KMS-11 (cell line): ENCODE results near the gene PDE4D.
"Not testable (repeated sequence)": the region's sequence is repeated elsewhere in the genome, so short reads cannot be mapped to it uniquely, and the experiment has no call there.

Experiments
- H2AFZ ChIP-seq: fragments of 200-600 bp; sonication (generic); 2 replicates; pipeline ENCODE4 v1.6.1; 2016; ENCODE audit warnings: antibody characterized with exemption, mixed run types, low read depth
- H3K27ac ChIP-seq: fragments of 200-600 bp; sonication (generic); 2 replicates; pipeline ENCODE4 v1.6.1; 2016; ENCODE audit warnings: mild to moderate bottlenecking, mixed run types
- H3K27me3 ChIP-seq: fragments of 200-600 bp; sonication (generic); 2 replicates; pipeline ENCODE4 v1.6.1; 2017; ENCODE audit warnings: mild to moderate bottlenecking, low read depth, mixed run types, moderate library complexity; ENCODE audit not compliant: insufficient read depth
- H3K36me3 ChIP-seq: fragments of 200-600 bp; sonication (generic); 2 replicates; pipeline ENCODE4 v1.6.1; 2017; ENCODE audit warnings: mild to moderate bottlenecking, mixed run types; ENCODE audit not compliant: insufficient read depth
- H3K4me1 ChIP-seq: fragments of 200-600 bp; sonication (generic); 2 replicates; pipeline ENCODE4 v1.6.1; 2016; ENCODE audit warnings: mild to moderate bottlenecking, low read depth, mixed run types; ENCODE audit not compliant: poor library complexity, severe bottlenecking
- H3K4me2 ChIP-seq: fragments of 200-600 bp; sonication (generic); 2 replicates; pipeline ENCODE4 v1.7.0; 2016; ENCODE audit warnings: mild to moderate bottlenecking, mixed run types
- H3K4me3 ChIP-seq: fragments of 200-600 bp; sonication (generic); IDR thresholded peaks from 2 replicates; pipeline ENCODE4 v1.6.1; 2017; ENCODE audit warnings: low read depth, low read length, mixed read lengths; ENCODE audit not compliant: insufficient read depth
- H3K79me2 ChIP-seq: fragments of 200-600 bp; sonication (generic); 2 replicates; pipeline ENCODE4 v1.6.1; 2016; ENCODE audit warnings: low read depth, mixed run types; ENCODE audit not compliant: insufficient read depth
- H3K9ac ChIP-seq: fragments of 200-600 bp; sonication (generic); 2 replicates; pipeline ENCODE4 v1.6.1; 2016; ENCODE audit warnings: mild to moderate bottlenecking, mixed run types
- H4K20me1 ChIP-seq: fragments of 200-600 bp; sonication (generic); 2 replicates; pipeline ENCODE4 v1.6.1; 2016; ENCODE audit warnings: mild to moderate bottlenecking, mixed run types; ENCODE audit not compliant: insufficient read depth
- TF ChIP-seq, protein P1 (sequence below): fragments of 200-600 bp; sonication (generic); conservative IDR thresholded peaks from 2 replicates; pipeline ENCODE4 v1.6.1; 2017; ENCODE audit warnings: low read depth, mild to moderate bottlenecking, antibody characterized with exemption, low read length, moderate library complexity, mixed read lengths

The PDE4D gene

DNA sequence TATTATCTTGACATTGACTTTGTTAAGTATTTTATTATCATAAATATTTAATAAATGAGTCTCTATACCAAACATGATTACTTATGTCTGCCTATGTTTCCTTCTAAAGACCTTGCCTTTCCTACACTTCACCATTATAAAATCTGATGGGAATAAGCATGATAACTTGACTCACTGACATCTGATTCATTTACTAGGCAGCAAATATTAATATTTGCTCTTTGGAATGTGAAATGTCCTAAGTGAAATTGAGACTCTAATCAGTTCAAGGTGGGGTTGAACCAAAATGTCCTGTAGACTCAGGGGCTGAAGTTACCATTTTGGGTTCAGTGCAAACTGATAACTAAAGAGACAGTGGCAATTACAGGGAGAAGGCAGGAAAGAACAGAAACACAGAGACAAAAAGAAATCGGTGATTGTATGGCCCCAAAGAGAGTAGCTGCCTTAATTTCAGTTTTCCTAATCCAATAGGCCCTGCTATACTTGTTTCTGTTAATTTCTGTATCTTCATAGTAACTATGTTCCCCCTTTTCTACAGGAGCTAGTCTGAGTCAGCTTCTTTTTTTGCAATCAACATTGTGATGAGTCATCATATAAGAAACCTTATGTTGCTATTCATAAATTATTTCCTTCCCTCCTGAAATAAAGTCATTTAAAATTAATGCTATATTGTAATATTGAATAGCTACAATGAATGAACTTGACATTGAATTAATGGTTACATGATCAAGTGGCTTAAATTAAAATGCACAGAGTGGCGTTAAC, 296.8 kb downstream of the PDE4D start:
- Histone ChIP-seq H4K20me1 (no peaks in the 10 kb centered on the region), H2AFZ (no peak overlapping the region), H3K4me1 (peaks cover 69% of the 10 kb centered on the region), H3K36me3 (no peaks in the 10 kb centered on the region), H3K4me2 (no peak overlapping the region), H3K27me3 (no peaks in the 10 kb centered on the region), H3K27ac (no peak overlapping the region), H3K4me3 (no peak overlapping the region), H3K79me2 (no peaks in the 10 kb centered on the region), H3K9ac (no peak overlapping the region)
- TF ChIP-seq, protein P1, sequence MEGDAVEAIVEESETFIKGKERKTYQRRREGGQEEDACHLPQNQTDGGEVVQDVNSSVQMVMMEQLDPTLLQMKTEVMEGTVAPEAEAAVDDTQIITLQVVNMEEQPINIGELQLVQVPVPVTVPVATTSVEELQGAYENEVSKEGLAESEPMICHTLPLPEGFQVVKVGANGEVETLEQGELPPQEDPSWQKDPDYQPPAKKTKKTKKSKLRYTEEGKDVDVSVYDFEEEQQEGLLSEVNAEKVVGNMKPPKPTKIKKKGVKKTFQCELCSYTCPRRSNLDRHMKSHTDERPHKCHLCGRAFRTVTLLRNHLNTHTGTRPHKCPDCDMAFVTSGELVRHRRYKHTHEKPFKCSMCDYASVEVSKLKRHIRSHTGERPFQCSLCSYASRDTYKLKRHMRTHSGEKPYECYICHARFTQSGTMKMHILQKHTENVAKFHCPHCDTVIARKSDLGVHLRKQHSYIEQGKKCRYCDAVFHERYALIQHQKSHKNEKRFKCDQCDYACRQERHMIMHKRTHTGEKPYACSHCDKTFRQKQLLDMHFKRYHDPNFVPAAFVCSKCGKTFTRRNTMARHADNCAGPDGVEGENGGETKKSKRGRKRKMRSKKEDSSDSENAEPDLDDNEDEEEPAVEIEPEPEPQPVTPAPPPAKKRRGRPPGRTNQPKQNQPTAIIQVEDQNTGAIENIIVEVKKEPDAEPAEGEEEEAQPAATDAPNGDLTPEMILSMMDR: no peak

GRCh38 chr5:59594118-59594517, 299.4 kb downstream of the PDE4D start:
- Histone ChIP-seq H3K9ac (peak overlapping the region; percentile 29; the same call in 1 of the 2 replicates), H3K4me1 (peaks cover 91% of the 10 kb centered on the region), H3K4me2 (peak overlapping the region; percentile 81), H3K27ac (peak overlapping the region; percentile 85), H2AFZ (peak overlapping the region; percentile 23; the same call in 1 of the 2 replicates)
- not testable (repeated sequence) for H4K20me1 ChIP-seq, H3K79me2 ChIP-seq, H3K27me3 ChIP-seq, H3K4me3 ChIP-seq, H3K36me3 ChIP-seq

DNA sequence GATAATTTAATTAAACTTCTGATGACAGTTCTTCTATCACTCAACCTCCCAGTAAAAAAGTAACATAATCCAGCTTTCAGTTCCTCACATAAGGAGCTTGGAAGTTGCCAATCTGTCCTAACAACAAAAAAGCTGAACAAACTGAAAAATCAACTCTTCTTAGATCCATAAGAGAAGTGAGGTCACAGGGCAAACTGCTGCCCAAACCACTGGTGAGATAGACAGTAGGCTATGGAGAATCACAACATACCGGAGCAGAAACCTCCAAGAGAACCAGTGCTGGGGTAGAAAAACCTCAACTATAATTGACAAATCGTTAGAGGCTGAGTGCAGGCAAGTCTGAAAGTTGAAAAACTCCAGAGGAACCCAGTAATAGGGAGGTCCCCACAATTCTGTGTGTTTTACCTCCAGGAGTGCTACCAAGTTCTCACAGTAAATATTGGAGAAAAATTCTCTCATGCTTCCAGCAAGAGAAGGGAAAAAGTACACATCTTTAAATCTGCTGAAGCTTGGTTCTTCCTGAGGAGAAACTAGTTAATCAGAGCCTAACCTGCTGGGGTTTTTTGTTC, 300.0 kb downstream of the PDE4D start:
- H3K36me3 ChIP-seq: no peaks in the 10 kb centered on the region
- peak overlapping the region; percentile 23; the same call in 1 of the 2 replicates for H2AFZ ChIP-seq
- no peaks in the 10 kb centered on the region for H3K27me3 ChIP-seq
- H3K27ac ChIP-seq: peak overlapping the region; percentile 85
- no peaks in the 10 kb centered on the region for H3K79me2 ChIP-seq
- H4K20me1 ChIP-seq: no peaks in the 10 kb centered on the region
- TF ChIP-seq, protein P1: no peak
- H3K4me1 ChIP-seq: peaks cover 91% of the 10 kb centered on the region
- no peak overlapping the region for H3K4me3 ChIP-seq
- peak overlapping the region; percentile 29; the same call in 1 of the 2 replicates for H3K9ac ChIP-seq
- peak overlapping the region; percentile 81 for H3K4me2 ChIP-seq

GRCh38 chr5:59592101-59592500, 301.4 kb downstream of the PDE4D start:
- TF ChIP-seq, protein P1: no peak
- H3K4me3 ChIP-seq: no peak overlapping the region
- peak overlapping the region; percentile 85 for H3K27ac ChIP-seq
- H3K79me2 ChIP-seq: no peaks in the 10 kb centered on the region
- no peaks in the 10 kb centered on the region for H3K36me3 ChIP-seq
- peak overlapping the region; percentile 81 for H3K4me2 ChIP-seq
- peak overlapping the region; percentile 35 for H3K9ac ChIP-seq
- peaks cover 90% of the 10 kb centered on the region for H3K4me1 ChIP-seq
- no peaks in the 10 kb centered on the region for H4K20me1 ChIP-seq
- no peak overlapping the region for H2AFZ ChIP-seq
- H3K27me3 ChIP-seq: no peaks in the 10 kb centered on the region

GRCh38 chr5:59591162-59591561, 302.4 kb downstream of the PDE4D start:
- H3K27me3 ChIP-seq: no peaks in the 10 kb centered on the region
- H3K9ac ChIP-seq: peak overlapping the region; percentile 35
- no peaks in the 10 kb centered on the region for H3K79me2 ChIP-seq
- H2AFZ ChIP-seq: no peak overlapping the region
- H3K27ac ChIP-seq: peak overlapping the region; percentile 85
- H3K4me1 ChIP-seq: peaks cover 84% of the 10 kb centered on the region
- H3K4me3 ChIP-seq: no peak overlapping the region
- no peaks in the 10 kb centered on the region for H4K20me1 ChIP-seq
- peak overlapping the region; percentile 81 for H3K4me2 ChIP-seq
- no peaks in the 10 kb centered on the region for H3K36me3 ChIP-seq
- TF ChIP-seq, protein P1: no peak
